Mucosa of descending colon (tissue), 3 donors: ENCODE results near the gene PIK3CD. TPM values are rescaled to one million over a fixed set of nuclear protein-coding genes. Genes with fewer than 3 reads are reported as not detected.

Experiments
- ATAC-seq: fragments of 200-7000 bp; cut with Tn5 transposase; one replicate; pipeline ENCODE4 v1.9.1; 2020; ENCODE audit warnings: mild to moderate bottlenecking, moderate library complexity
- DNase-seq, 3 donors: peaks; one replicate each; pipeline ENCODE4 v3.0.0-alpha.2; 2020
- H3K36me3 ChIP-seq: fragments of 200-600 bp; one replicate; pipeline ENCODE4 v1.8.0; 2021; ENCODE audit warnings: low read depth, mild to moderate bottlenecking
- H3K4me1 ChIP-seq: fragments of 200-600 bp; one replicate; pipeline ENCODE4 v1.8.0; 2021; ENCODE audit warnings: low read depth, mild to moderate bottlenecking
- H3K4me3 ChIP-seq: fragments of 200-600 bp; one replicate; pipeline ENCODE4 v1.8.0; 2021; ENCODE audit warnings: mild to moderate bottlenecking
- H3K9me3 ChIP-seq: fragments of 200-600 bp; one replicate; pipeline ENCODE4 v1.8.0; 2021; ENCODE audit warnings: mild to moderate bottlenecking
- CTCF ChIP-seq: fragments of 200-600 bp; IDR thresholded peaks from one replicate; pipeline ENCODE4 v1.8.0; 2022; ENCODE audit warnings: antibody characterized with exemption, mild to moderate bottlenecking
- intact Hi-C, 2 donors: fragments of 100-400 bp; cut with DNase I in 1 of 2; cut with micrococcal nuclease in 1 of 2; formaldehyde crosslinking; loops; one replicate each; pipeline versions ENCODE4 v1.11.0 to v1.11.1; 2022; cut with DNase I, micrococcal nuclease
- total RNA-seq, 3 donors: library from RNA; stranded (reverse); fragmentation: NEBNext Ultra II Directional in 2 of 3; extraction: Animal tissue kit (Norgen Biotek cat#: 25700) in 2 of 3; gene quantifications; one replicate each; pipeline versions ENCODE4 v1.2.1 to v1.2.4, GENCODE V29; 2021 to 2023
- donor health status: DM: no; HTN: no; CAD: no; lungs with moderate emphysema.
- donor health status: DM: no; HTN: no; CAD: no.
- donor health status: DM: no; HTN: yes; CAD: no.

The PIK3CD gene
- total RNA-seq, 3 donors from 2014 or later: 4.6 to 11.7 (median 4.8) TPM

- no peaks in the 10 kb centered on the region for H3K36me3 ChIP-seq
- TF ChIP-seq CTCF: no peak
- no peak for ATAC-seq
- H3K4me3 ChIP-seq: no peak overlapping the region
- DNase-seq: no peak
- intact Hi-C loops: no loop called here
- no peaks in the 10 kb centered on the region for H3K9me3 ChIP-seq
- H3K4me1 ChIP-seq: peaks cover 5% of the 10 kb centered on the region
These were observed 51.6 kb downstream of the PIK3CD start for GRCh38 chr1:9703165-9703509.

GRCh38 chr1:9703681-9704080 is 52.1 kb downstream of the PIK3CD start:
- no peak for ATAC-seq
- no peak overlapping the region for H3K4me3 ChIP-seq
- H3K9me3 ChIP-seq: no peaks in the 10 kb centered on the region
- TF ChIP-seq CTCF: no peak
- peaks cover 5% of the 10 kb centered on the region for H3K4me1 ChIP-seq
- intact Hi-C loops: no loop called here
- H3K36me3 ChIP-seq: no peaks in the 10 kb centered on the region
- DNase-seq: no peak

DNA sequence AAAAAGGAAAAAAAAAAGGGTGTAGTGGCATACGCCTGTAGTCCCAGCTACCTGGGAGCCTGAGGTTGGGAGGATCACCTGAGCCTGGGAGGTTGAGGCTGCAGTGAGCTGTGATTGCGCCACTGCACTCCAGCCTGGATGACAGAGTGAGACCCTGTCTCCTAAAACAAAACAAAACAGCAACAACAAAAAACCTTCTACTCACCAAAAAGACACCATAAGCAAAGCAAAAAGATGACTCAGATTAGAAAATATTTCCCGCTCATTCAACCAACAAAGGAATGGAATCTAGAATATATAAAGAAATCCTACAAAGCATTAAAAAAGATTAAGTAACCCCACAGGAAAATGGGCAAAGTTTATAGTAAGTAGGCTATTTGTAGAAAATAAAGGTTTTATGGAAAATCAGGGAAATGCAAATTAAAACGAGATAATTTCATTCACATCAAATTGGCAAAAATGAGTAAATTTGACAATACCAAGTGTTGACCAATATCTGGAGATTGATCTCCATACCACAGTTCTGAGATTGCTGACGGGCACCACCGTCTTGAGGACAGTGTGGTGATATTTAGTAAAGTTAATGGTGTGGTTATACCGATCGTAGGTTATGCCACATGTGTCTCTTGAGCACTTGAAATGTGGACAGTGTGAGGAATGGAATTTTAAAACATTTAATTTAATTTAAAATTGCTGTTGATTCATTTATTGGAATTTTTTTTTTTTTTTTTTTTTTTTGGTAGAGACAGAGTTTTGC is 54.0 kb downstream of the PIK3CD start:
- DNase-seq (no peak), ATAC-seq (no peak)
- H3K4me3 ChIP-seq: no peak overlapping the region
- H3K36me3 ChIP-seq: no peaks in the 10 kb centered on the region
- peaks cover 5% of the 10 kb centered on the region for H3K4me1 ChIP-seq
- no peaks in the 10 kb centered on the region for H3K9me3 ChIP-seq
- no peak for TF ChIP-seq CTCF
- intact Hi-C loops: no loop called here

DNA sequence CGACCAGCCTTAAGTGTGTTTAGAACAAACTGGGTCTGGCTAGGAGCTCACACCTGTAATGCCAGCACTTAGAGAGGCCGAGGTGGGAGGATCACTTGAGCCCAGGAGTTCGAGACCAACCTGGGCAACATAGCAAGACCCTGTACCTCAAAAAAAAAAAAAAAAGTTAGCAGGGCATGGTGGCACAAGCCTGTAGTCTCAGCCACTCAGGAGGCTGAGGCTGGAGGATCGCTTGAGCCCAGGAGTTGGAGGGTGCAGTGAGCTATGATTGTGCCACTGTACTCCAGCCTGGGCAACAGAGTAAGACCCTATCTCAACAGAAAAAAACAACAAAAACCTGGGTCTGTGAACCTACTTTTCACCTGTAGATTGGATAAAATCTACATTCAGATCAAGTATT is 54.6 kb downstream of the PIK3CD start:
- H3K36me3 ChIP-seq: no peaks in the 10 kb centered on the region
- no peak overlapping the region for H3K4me3 ChIP-seq
- H3K4me1 ChIP-seq: peaks cover 5% of the 10 kb centered on the region
- no peak for ATAC-seq
- no peak for TF ChIP-seq CTCF
- no peaks in the 10 kb centered on the region for H3K9me3 ChIP-seq
- intact Hi-C loops: no loop called here
- DNase-seq: no peak

GRCh38 chr1:9710037-9710436 is 58.5 kb downstream of the PIK3CD start:
- ATAC-seq: no peak
- no peak overlapping the region for H3K4me3 ChIP-seq
- no peak for TF ChIP-seq CTCF
- no peaks in the 10 kb centered on the region for H3K4me1 ChIP-seq
- DNase-seq: no peak
- no peaks in the 10 kb centered on the region for H3K36me3 ChIP-seq
- intact Hi-C loops: no loop called here
- no peaks in the 10 kb centered on the region for H3K9me3 ChIP-seq
